WTC11 (cell line): ENCODE results near the gene DISP3. TPM values are rescaled to one million over a fixed set of nuclear protein-coding genes. Genes with fewer than 3 reads are reported as not detected.

ENCODE experiments used
- ATAC-seq: fragments of 200-7000 bp; cut with Tn5 transposase; 2 replicates; pipeline ENCODE4 v1.10.0; 2021; ENCODE audit warnings: mild to moderate bottlenecking, moderate library complexity
- CTCF ChIA-PET: fragments of 300-600 bp; sonication (Branson Sonifier 250); formaldehyde crosslinking; loops from one replicate; lab custom pipeline; 2021; ENCODE audit warnings: antibody characterized with exemption; lab: Charles Lee
- POLR2A ChIA-PET: fragments of 350-600 bp; sonication (Branson Sonifier 250); formaldehyde crosslinking; loops from one replicate; lab custom pipeline; 2021; ENCODE audit warnings: antibody characterized with exemption; lab: Charles Lee
- DNase-seq: peaks from one replicate; pipeline ENCODE4 v3.0.0; 2021; ENCODE audit warnings: low spot score
- H3K27ac Mint-ChIP-seq: 2 replicates; pipeline ENCODE4 v1.8.0; 2021; ENCODE audit warnings: mixed read lengths
- H3K27me3 Mint-ChIP-seq: 2 replicates; pipeline ENCODE4 v1.8.0; 2021; ENCODE audit warnings: low read depth, mild to moderate bottlenecking, moderate library complexity, mixed read lengths
- H3K36me3 Mint-ChIP-seq: 2 replicates; pipeline ENCODE4 v1.8.0; 2021; ENCODE audit warnings: mixed read lengths
- H3K4me1 Mint-ChIP-seq: 2 replicates; pipeline ENCODE4 v1.8.0; 2022; ENCODE audit warnings: mixed read lengths
- H3K4me3 Mint-ChIP-seq: 2 replicates; pipeline ENCODE4 v1.8.0; 2021; ENCODE audit warnings: mild to moderate bottlenecking, moderate library complexity, mixed read lengths
- H3K9me3 Mint-ChIP-seq: 2 replicates; pipeline ENCODE4 v1.8.0; 2021; ENCODE audit warnings: mixed read lengths
- ARID4B ChIP-seq: sonication (generic); formaldehyde crosslinking; IDR thresholded peaks from 2 replicates; pipeline ENCODE4 v1.8.0; 2023; ENCODE audit warnings: missing genetic modification reagents, mild to moderate bottlenecking, borderline replicate concordance
- HMGXB4 ChIP-seq: sonication (generic); formaldehyde crosslinking; IDR thresholded peaks from 2 replicates; pipeline ENCODE4 v1.8.1; 2023; ENCODE audit warnings: mild to moderate bottlenecking, moderate library complexity, missing genetic modification reagents
- NFE2L1 ChIP-seq: sonication (generic); formaldehyde crosslinking; IDR thresholded peaks from 2 replicates; pipeline ENCODE4 v1.8.1; 2023; ENCODE audit warnings: missing genetic modification reagents
- TEAD1 ChIP-seq: sonication (generic); formaldehyde crosslinking; IDR thresholded peaks from 2 replicates; pipeline ENCODE4 v1.8.0; 2022; ENCODE audit warnings: mild to moderate bottlenecking, missing genetic modification reagents
- ZMAT4 ChIP-seq: fragments of 250-450 bp; sonication (Bioruptor Pico); IDR thresholded peaks from 2 replicates; pipeline ENCODE4 v1.9.0; 2021; ENCODE audit warnings: mild to moderate bottlenecking
- ZNF423 ChIP-seq: fragments of 250-450 bp; sonication (Bioruptor Pico); IDR thresholded peaks from 2 replicates; pipeline ENCODE4 v2.1.2; 2022; ENCODE audit warnings: mild to moderate bottlenecking, moderate library complexity
- total RNA-seq: library from RNA; stranded (reverse); gene quantifications from 3 replicates; pipeline ENCODE4 v1.2.3, GENCODE V29; 2021
- TF ChIP-seq, protein P1 (sequence below): fragments of 250-450 bp; sonication (Bioruptor Pico); IDR thresholded peaks from 2 replicates; pipeline ENCODE4 v1.8.0; 2021; ENCODE audit warnings: mild to moderate bottlenecking
- TF ChIP-seq, protein P2 (sequence below): fragments of 250-450 bp; sonication (Bioruptor Pico); IDR thresholded peaks from 2 replicates; pipeline ENCODE4 v2.1.2; 2022; ENCODE audit warnings: mild to moderate bottlenecking, moderate library complexity
- TF ChIP-seq, protein P3 (sequence below): fragments of 250-450 bp; sonication (Bioruptor Pico); IDR thresholded peaks from 2 replicates; pipeline ENCODE4 v1.9.0; 2021; ENCODE audit warnings: mild to moderate bottlenecking, borderline replicate concordance

DISP3 gene
- total RNA-seq, 1 experiment from 2014 or later, result 6.0 TPM

GRCh38 chr1:11543392-11543791 lies 64.4 kb downstream of the DISP3 start (continued):
- no peak for TF ChIP-seq ARID4B (CRISPR knock-in tag)
- TF ChIP-seq ZMAT4 (CRISPR knock-in tag), result no peak

DNA sequence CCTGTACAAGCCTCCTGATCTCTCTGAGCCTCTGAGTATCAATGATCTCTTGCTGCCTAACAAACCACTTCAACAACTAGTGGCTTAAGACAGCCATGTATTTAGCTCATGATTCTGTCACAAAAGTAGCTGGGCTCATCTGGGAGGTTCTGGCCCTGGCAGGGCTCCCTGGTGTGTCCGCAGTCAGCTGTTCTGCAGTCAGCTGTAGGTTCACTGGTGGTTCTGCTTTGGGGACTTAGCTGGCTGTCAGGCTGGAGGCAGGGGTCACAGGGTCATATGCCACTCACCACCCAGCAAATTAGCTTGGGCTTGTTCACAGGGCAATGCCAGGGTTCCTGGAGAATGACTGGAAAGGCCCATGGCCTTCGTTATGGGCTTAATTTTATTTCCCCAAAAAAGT lies 64.8 kb downstream of the DISP3 start:
- no peak overlapping the region for H3K27ac Mint-ChIP-seq
- H3K36me3 Mint-ChIP-seq, result no peaks in the 10 kb centered on the region
- H3K4me3 Mint-ChIP-seq, result no peak overlapping the region
- ChIA-PET CTCF (interaction anchor here (0.7 to 1.4 kb wide), 3 partner anchors 8 to 102 kb away, joined by 3 to 7 read pairs (median 4); no protein-coding TSS in a partner anchor), POLR2A (no interaction called here)
- H3K4me1 Mint-ChIP-seq, result peaks cover 10% of the 10 kb centered on the region
- TF ChIP-seq ZNF423 (no peak), NFE2L1 (CRISPR knock-in tag) (no peak), TEAD1 (no peak), HMGXB4 (CRISPR knock-in tag) (no peak)
- TF ChIP-seq, protein P1, sequence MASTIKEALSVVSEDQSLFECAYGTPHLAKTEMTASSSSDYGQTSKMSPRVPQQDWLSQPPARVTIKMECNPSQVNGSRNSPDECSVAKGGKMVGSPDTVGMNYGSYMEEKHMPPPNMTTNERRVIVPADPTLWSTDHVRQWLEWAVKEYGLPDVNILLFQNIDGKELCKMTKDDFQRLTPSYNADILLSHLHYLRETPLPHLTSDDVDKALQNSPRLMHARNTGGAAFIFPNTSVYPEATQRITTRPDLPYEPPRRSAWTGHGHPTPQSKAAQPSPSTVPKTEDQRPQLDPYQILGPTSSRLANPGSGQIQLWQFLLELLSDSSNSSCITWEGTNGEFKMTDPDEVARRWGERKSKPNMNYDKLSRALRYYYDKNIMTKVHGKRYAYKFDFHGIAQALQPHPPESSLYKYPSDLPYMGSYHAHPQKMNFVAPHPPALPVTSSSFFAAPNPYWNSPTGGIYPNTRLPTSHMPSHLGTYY, result no peak
- TF ChIP-seq, protein P2, sequence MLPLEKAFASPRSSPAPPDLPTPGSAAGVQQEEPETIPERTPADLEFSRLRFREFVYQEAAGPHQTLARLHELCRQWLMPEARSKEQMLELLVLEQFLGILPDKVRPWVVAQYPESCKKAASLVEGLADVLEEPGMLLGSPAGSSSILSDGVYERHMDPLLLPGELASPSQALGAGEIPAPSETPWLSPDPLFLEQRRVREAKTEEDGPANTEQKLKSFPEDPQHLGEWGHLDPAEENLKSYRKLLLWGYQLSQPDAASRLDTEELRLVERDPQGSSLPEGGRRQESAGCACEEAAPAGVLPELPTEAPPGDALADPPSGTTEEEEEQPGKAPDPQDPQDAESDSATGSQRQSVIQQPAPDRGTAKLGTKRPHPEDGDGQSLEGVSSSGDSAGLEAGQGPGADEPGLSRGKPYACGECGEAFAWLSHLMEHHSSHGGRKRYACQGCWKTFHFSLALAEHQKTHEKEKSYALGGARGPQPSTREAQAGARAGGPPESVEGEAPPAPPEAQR (CRISPR knock-in tag), result no peak
- TF ChIP-seq, protein P3, sequence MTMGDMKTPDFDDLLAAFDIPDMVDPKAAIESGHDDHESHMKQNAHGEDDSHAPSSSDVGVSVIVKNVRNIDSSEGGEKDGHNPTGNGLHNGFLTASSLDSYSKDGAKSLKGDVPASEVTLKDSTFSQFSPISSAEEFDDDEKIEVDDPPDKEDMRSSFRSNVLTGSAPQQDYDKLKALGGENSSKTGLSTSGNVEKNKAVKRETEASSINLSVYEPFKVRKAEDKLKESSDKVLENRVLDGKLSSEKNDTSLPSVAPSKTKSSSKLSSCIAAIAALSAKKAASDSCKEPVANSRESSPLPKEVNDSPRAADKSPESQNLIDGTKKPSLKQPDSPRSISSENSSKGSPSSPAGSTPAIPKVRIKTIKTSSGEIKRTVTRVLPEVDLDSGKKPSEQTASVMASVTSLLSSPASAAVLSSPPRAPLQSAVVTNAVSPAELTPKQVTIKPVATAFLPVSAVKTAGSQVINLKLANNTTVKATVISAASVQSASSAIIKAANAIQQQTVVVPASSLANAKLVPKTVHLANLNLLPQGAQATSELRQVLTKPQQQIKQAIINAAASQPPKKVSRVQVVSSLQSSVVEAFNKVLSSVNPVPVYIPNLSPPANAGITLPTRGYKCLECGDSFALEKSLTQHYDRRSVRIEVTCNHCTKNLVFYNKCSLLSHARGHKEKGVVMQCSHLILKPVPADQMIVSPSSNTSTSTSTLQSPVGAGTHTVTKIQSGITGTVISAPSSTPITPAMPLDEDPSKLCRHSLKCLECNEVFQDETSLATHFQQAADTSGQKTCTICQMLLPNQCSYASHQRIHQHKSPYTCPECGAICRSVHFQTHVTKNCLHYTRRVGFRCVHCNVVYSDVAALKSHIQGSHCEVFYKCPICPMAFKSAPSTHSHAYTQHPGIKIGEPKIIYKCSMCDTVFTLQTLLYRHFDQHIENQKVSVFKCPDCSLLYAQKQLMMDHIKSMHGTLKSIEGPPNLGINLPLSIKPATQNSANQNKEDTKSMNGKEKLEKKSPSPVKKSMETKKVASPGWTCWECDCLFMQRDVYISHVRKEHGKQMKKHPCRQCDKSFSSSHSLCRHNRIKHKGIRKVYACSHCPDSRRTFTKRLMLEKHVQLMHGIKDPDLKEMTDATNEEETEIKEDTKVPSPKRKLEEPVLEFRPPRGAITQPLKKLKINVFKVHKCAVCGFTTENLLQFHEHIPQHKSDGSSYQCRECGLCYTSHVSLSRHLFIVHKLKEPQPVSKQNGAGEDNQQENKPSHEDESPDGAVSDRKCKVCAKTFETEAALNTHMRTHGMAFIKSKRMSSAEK, result no peak
- H3K9me3 Mint-ChIP-seq, result no peaks in the 10 kb centered on the region
- H3K27me3 Mint-ChIP-seq, result peaks cover 7% of the 10 kb centered on the region
- no peak for ATAC-seq
- DNase-seq, result no peak
